Adipose tissue (tissue), 3 donors: Measurements from ENCODE around the gene MCM6. TPM values are rescaled to one million over a fixed set of nuclear protein-coding genes. Genes with fewer than 3 reads are reported as not detected.

Experiments used
- H3K27ac ChIP-seq: one replicate; pipeline ENCODE4 v1.5.1; 2013; ENCODE audit warnings: low read depth, low read length
- WGBS, 3 donors: extraction: QIAGEN DNeasy Blood & Tissue Kit; methylation state at CpG; one replicate each; pipeline ENCODE4 v1.1.7; 2013; 5-methylcytosine and 5-hydroxymethylcytosine counted together
- polyA plus RNA-seq, 3 donors: library from polyadenylated mRNA; stranded (reverse); fragments of 200-250 nt; gene quantifications; one replicate each; pipeline ENCODE4 v1.2.3, GENCODE V29; 2013
- donor health status: healthy with polysubstance abuse.
- donor health status: Bipolar disorder and iron deficiency.
- donor health status: healthy.

The MCM6 gene
- polyA plus RNA-seq, 3 donors = 2.4 to 8.0 (median 7.3) TPM

GRCh38 chr2:135875491-135876065 lies 665 bp downstream of the MCM6 start:
- no peak overlapping the region for H3K27ac ChIP-seq
- 1 to 2% (median 1%) methylated on average over 23 to 26 of the region's 26 CpGs for WGBS, 3 donors

DNA sequence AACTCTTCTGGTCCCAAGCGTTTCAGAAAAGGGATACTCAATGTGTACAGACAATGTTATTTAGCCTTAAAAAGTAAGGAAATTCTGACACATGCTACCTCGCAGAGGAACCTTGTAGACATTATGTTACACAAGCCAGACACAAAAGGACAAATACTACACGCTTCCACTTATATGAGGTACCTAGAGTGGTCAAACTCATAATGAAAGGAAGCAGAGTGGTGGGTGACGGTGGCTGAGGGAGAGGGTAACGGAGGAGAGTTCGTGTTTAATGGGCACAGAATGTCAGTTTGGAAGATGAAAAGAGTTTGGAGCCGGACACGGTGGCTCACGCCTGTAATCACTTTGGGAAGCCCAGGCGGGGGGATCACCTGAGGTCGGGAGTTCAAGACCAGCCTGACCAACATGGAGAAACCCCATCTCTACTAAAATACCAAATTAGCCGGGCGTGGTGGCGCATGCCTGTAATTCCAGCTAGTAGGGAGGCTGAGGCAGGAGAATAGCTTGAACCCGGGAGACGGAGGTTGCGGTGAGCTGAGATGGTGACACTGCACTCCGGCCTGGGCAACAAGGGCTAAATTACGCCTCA lies 1.4 kb downstream of the MCM6 start:
- H3K27ac ChIP-seq = no peak overlapping the region
- WGBS, 3 donors = 79 to 88% (median 82%) methylated on average over 19 of the region's 19 CpGs

DNA sequence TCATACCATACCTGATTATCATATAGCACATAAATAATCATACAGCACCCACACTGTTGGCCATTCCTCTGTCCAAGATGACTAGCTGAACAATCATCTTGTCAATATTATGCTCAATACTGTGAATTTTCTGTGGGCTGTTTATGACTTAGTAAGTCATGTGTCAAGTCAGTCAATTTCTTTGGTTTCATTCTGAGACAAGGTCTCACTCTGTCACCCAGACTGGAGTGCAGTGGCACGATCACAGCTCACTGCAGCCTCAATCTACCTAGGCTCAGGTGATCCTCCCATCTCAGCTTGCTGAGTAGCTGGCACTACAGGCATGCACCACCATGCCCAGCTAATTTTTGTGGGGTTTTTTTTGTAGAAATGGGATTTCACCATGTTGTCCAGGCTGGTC lies 5.7 kb downstream of the MCM6 start:
- H3K27ac ChIP-seq = no peak overlapping the region
- WGBS, 3 donors = 92 to 96% (median 96%) methylated on average over 1 of the region's 1 CpG

DNA sequence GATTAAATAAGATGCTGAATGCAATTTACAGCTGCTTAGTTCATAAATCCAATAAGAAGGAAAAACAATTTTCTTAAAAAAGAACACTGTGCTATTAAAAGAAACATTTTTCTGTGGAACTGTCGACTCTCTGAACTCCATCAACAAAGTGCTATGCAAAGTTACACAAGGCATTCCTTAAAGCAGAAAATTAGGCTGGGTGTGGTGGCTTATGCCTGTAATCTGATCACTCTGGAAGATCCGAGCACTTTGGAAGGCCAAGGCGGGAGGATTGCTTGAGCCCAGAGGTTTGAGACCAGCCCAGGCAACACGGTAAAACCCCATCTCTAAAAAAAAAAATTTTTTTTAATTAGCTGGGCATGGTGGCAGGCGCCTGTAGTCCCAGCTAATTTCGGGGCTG lies 13.0 kb downstream of the MCM6 start:
- no peak overlapping the region for H3K27ac ChIP-seq
- WGBS, 3 donors = 81 to 91% (median 89%) methylated on average over 6 of the region's 6 CpGs

- no peak overlapping the region for H3K27ac ChIP-seq
- WGBS, 3 donors = 93 to 98% (median 97%) methylated on average over 4 of the region's 4 CpGs
These were observed 13.5 kb downstream of the MCM6 start for GRCh38 chr2:135862718-135863117.

- H3K27ac ChIP-seq = no peak overlapping the region
These were observed 22.8 kb downstream of the MCM6 start for GRCh38 chr2:135853401-135853800.

DNA sequence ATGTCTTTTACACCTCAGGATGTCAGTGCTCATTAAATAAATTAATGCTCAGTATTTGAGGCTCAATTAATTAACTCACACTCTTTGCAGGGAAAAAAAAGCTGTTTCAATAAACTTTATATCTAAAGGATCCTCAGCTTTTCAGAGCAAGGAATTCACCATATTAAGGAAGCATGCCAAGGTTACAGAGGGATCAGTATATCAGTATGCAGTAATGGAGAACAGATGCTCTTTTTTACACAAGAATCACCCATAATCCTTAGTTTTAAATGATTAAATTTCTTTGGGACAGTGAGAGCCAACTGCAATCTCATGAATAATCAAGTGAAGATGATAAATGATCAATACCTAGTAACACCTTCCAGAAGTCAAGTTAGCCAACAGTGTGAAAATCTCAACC lies 24.4 kb downstream of the MCM6 start:
- no peak overlapping the region for H3K27ac ChIP-seq

- H3K27ac ChIP-seq = no peak overlapping the region
- WGBS, 3 donors = 87 to 89% (median 88%) methylated on average over 17 of the region's 17 CpGs
These were observed 25.2 kb downstream of the MCM6 start for GRCh38 chr2:135850892-135851668.

DNA sequence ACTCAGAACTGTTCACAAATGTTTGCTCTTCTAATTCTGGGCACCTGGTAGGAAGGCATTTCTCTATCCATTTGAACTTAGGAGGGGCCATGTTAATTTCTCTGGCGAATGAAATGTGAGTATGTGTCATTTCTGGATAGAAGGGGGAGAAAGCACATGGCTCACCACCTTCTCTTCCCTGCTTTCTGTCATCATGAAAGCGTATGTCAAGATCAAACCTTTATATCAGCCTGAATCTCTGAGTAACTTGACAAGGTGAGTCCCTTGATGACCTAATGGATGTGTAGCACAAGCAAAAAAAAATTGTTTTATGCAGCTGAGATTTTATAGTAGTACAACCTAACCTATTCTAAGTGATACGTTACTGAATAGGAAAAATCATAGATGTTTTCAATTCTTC lies 27.2 kb downstream of the MCM6 start:
- H3K27ac ChIP-seq = no peak overlapping the region
- WGBS, 3 donors = 91 to 97% (median 96%) methylated on average over 3 of the region's 3 CpGs

- WGBS, 3 donors = 90 to 96% (median 94%) methylated on average over 5 of the region's 5 CpGs
- H3K27ac ChIP-seq = no peak overlapping the region
These were observed 30.2 kb downstream of the MCM6 start for GRCh38 chr2:135845997-135846396.

- WGBS, 3 donors = 85 to 90% (median 89%) methylated on average over 3 of the region's 3 CpGs
These were observed 31.0 kb downstream of the MCM6 start for GRCh38 chr2:135845257-135845656.

GRCh38 chr2:135844301-135844895 lies 31.8 kb downstream of the MCM6 start:
- no peak overlapping the region for H3K27ac ChIP-seq
- 88 to 94% (median 90%) methylated on average over 12 of the region's 12 CpGs for WGBS, 3 donors

More at GRCh38 chr2:135845257-135845656, 31.0 kb downstream of the MCM6 start:
- no peak overlapping the region for H3K27ac ChIP-seq

GRCh38 chr2:135843671-135844070 lies 32.6 kb downstream of the MCM6 start:
- WGBS, 3 donors = 91 to 94% (median 92%) methylated on average over 3 of the region's 3 CpGs
- H3K27ac ChIP-seq = no peak overlapping the region

- WGBS, 3 donors = 33 to 82% (median 48%) methylated on average over 2 of the region's 2 CpGs
- H3K27ac ChIP-seq = no peak overlapping the region
These were observed 35.6 kb downstream of the MCM6 start for GRCh38 chr2:135840601-135841000.

- H3K27ac ChIP-seq = no peak overlapping the region
- WGBS, 3 donors = 28 to 51% (median 34%) methylated on average over 2 of the region's 2 CpGs
These were observed 36.5 kb downstream of the MCM6 start for GRCh38 chr2:135839713-135840112.

- WGBS, 3 donors = 92 to 93% (median 92%) methylated on average over 3 of the region's 3 CpGs
- no peak overlapping the region for H3K27ac ChIP-seq
These were observed 37.7 kb downstream of the MCM6 start for GRCh38 chr2:135838502-135838901.

DNA sequence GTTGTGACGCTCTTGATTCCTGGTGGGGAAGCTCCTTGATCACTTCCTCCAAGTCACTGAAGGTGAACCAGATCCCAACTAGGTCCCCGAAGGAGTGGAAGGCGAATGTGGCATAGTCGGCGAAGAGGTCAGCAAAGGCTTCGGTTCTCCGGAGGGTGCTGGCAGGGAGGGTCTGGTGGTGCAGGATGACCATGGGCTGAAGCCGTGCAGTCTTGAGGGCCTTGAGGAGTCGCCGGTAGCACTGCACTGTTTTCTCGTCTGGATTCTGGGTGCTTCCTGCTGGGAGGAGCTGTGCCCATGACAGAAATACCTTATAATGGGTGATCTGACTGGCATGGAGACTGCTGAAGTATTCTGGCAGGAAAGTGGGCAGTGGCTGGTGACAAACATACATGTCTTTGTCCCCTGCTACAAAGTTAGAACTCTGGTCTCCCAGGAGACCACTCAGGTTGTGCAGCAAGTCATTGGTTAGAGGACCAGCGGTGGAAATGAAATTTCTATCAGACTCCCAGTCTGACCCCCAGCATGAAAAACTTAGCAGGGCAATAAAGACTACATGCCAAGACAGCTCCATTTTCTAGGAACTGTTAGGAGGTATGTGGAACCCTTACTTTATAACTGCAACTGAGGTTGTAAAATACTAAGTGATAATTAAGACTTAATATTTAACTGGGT lies 39.5 kb downstream of the MCM6 start, which contains the start of gene LCT:
Gene LCT, minus strand, starts transcription at position 589 of the 675 bp plus-strand sequence. Its CDS starts 15 bp downstream, at position 574.
- no peak within 1 kb of the TSS for H3K27ac ChIP-seq
- WGBS, 3 donors = 94 to 99% (median 97%) methylated on average over 12 of the region's 12 CpGs

DNA sequence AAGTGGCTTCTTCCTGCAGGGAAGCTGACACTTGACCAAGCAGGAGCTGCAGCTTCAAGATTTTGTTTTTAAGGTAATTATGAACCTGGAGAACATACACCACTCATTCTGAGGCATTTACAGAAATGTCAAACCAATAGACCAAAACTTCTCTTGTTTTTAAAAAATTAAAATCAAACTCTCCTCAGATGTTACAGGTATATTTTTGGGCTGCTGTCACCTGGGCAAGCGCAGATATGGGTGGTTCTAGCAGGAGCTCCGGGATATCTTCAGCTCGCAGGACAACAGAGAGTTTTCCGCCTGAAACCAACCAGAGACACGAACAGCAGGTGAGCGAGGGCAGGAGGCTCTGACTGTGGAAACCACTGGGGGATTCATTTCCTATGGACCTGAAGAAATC lies 43.4 kb downstream of the MCM6 start:
- 86 to 94% (median 94%) methylated on average over 6 of the region's 6 CpGs for WGBS, 3 donors
- H3K27ac ChIP-seq = no peak overlapping the region
